ENCODE data around the gene MED26.
"Not testable (repeated sequence)": the region's sequence is repeated elsewhere in the genome, so short reads cannot be mapped to it uniquely, and the experiment has no call there.

The MED26 gene

DNA sequence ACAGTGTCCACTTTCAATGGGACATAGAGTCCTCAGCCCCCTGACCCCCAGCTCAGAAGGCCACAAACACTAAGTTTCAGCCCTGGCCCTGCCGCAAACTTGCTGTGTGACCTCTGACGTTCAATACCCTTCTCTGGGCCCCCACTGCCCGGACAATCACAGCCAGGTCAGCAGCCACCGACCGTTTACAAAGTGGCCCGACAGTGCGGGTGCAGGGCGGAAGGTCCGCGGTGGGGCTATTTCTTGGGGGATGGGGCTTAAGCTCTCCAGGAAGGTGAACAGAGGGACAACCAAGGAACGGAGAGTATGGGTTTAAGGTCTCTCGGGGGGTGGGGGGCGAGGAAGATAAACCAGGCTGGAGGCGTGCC lies 31.4 kb upstream of the MED26 start:
- TF ChIP-seq CTCF (IDR thresholded peaks at IDR 0.05; ENCODE audit: borderline replicate concordance, control extremely low read depth, extremely low read depth, insufficient read depth, missing control alignments) = no peak
- no peak for DNase-seq (ENCODE audit: low spot score)
- in situ Hi-C loops (cut with MboI; ENCODE audit: low sequenced_read_pairs, unreplicated experiment) = no loop called here

DNA sequence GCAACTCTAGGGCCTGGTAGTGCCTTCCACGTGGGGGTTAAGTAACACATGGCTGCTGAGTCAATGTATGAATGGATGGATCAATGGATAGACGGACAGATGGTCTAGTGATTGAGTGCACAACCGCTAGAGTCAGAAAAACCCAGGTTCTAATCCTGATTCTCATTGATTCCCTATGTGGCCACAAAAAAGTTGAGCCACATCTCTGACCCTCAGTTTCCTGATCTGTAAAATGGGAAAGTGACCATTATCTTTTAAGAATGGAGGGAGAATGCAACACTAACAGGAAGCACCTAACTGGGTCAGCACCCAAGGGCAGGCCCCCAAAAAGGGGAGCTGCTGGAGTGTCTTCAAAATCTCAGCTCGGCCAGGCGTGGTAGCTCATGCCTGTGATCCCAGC lies 29.4 kb upstream of the MED26 start:
- in situ Hi-C loops (cut with MboI; ENCODE audit: low sequenced_read_pairs, unreplicated experiment) = no loop called here
- no peak for TF ChIP-seq CTCF (IDR thresholded peaks at IDR 0.05; ENCODE audit: borderline replicate concordance, control extremely low read depth, extremely low read depth, insufficient read depth, missing control alignments)
- no peak for DNase-seq (ENCODE audit: low spot score)

- in situ Hi-C loops (cut with MboI; ENCODE audit: low sequenced_read_pairs, unreplicated experiment) = no loop called here
- TF ChIP-seq CTCF (IDR thresholded peaks at IDR 0.05; ENCODE audit: borderline replicate concordance, control extremely low read depth, extremely low read depth, insufficient read depth, missing control alignments) = no peak
- DNase-seq (ENCODE audit: low spot score) = no peak
Measured at GRCh38 chr19:16655727-16656126, 27.7 kb upstream of the MED26 start.

DNA sequence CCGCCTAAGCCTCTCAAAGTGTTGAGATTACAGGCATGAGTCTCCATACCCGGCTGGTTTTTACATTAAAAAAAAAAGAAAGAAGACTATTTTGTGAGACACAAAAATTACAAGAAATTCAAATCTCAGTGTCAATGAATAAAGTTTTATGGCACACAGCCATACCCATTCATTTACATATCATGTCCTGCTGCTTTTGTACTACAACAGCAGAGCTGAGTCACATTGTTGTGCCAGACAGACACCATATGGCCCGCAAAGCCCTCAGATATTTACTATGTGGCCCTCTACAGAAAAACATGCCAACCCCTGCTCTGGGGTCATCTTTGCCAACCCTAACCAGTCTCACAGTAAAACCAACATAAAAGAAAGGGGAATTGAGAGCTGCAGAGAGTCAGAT lies 26.6 kb upstream of the MED26 start:
- DNase-seq (ENCODE audit: low spot score) = no peak
- in situ Hi-C loops (cut with MboI; ENCODE audit: low sequenced_read_pairs, unreplicated experiment) = no loop called here
- TF ChIP-seq CTCF (IDR thresholded peaks at IDR 0.05; ENCODE audit: borderline replicate concordance, control extremely low read depth, extremely low read depth, insufficient read depth, missing control alignments) = no peak

GRCh38 chr19:16654140-16654539 lies 26.1 kb upstream of the MED26 start:
- in situ Hi-C loops (cut with MboI; ENCODE audit: low sequenced_read_pairs, unreplicated experiment) = no loop called here
- no peak for TF ChIP-seq CTCF (IDR thresholded peaks at IDR 0.05; ENCODE audit: borderline replicate concordance, control extremely low read depth, extremely low read depth, insufficient read depth, missing control alignments)
- DNase-seq (ENCODE audit: low spot score) = no peak

- no peak for TF ChIP-seq CTCF (IDR thresholded peaks at IDR 0.05; ENCODE audit: borderline replicate concordance, control extremely low read depth, extremely low read depth, insufficient read depth, missing control alignments)
- DNase-seq (ENCODE audit: low spot score) = no peak
- in situ Hi-C loops (cut with MboI; ENCODE audit: low sequenced_read_pairs, unreplicated experiment) = no loop called here
Measured at GRCh38 chr19:16652854-16653253, 24.9 kb upstream of the MED26 start.

- in situ Hi-C loops (cut with MboI; ENCODE audit: low sequenced_read_pairs, unreplicated experiment); DNase-seq (ENCODE audit: low spot score): not testable (repeated sequence)
Measured at GRCh38 chr19:16651421-16652188, 23.6 kb upstream of the MED26 start.
